ENCODE data around the gene OXNAD1.

Gene OXNAD1

DNA sequence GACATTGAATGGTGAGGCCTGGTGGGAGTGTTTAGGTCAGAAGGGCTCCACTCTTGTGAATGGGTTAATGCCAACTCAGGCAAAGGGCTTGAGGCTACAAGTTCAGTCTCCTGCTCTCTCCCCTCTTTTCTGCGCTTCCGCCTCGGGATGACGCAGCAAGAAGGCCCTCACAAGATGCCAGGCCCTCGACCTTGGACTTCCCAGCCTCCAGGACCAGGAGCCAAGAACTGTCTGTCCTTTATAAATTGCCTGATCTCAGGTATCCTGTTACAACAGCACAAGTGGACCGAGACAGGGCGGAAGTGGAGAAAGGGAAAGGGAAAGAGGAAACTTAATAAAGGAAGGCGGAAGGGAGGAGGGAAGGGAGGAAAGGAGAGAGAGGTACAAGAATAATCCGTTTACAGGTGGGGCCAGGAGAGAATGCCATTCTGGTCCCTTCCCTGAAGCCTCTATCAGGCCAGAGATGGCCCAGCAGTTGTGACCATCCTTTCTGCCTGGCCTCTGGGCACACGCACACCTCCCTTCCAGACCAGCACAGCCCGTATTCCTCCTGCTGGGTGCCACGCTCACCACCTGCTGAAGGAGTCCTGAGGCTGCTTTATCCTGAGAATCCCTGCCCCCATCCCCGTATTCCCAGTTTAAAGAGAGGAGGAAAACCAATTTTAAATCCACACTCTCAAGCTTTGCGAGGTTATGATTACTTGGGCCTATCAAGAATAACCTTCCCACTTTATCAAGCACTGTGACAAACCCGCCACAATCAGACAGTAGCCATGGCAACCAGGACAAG, 64.2 kb downstream of the OXNAD1 start:
- no peak for DNase-seq (ENCODE audit: low read depth, low spot score)

GRCh38 chr3:16329826-16330129, 64.8 kb downstream of the OXNAD1 start:
- DNase-seq (ENCODE audit: low read depth, low spot score), result no peak

GRCh38 chr3:16330351-16330750, 65.3 kb downstream of the OXNAD1 start:
- DNase-seq (ENCODE audit: low read depth, low spot score), result no peak

DNA sequence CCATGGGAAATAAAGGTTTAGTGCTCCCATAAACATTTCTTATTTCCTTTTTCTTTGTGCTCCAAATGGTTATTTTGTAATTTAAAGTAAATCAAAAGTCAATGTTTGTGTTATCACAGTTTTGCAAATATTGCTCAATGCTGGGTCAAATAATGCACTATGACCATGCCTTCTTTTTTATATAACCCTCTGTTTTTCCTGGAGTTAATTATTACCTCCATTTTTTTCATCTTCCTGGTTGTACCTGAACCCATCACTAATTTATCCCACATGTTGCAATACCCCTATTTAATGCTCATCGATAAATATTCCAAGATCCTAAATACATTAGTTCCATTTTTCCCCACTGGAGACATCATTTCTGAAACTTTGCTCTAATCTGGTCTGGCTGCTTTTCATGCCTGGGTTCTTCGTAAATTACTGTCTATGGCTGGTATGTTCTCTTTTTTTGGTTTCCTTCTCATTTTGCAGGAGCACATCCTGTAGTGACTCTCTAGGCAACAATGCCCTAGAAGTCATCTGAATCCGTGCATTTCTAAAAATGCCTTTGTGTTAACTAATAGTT, 66.4 kb downstream of the OXNAD1 start:
- DNase-seq (ENCODE audit: low read depth, low spot score), result no peak

DNA sequence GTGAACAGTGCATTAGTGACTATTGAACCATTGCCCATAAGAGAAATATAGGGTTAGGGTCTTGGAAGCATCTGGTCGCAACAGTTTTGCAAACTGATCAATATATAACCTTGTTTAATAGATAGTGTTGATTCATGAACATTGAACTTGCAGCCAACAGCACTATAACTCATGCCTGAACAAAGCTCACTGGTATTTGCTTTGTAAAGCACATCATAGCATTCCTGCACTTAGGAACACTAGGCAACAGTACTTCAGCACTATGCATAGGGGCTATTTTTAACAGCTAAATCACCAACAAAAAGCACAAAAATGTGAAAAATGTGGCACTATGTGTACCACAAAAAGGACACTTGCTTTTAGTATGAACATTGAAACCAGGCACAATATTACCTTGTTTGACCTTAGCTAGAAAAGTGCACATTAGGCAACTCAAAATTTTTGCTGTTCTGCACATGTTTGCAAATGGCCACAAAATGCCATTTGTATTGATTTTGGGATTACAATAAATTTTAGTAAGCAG, 68.0 kb downstream of the OXNAD1 start:
- no peak for DNase-seq (ENCODE audit: low read depth, low spot score)

DNA sequence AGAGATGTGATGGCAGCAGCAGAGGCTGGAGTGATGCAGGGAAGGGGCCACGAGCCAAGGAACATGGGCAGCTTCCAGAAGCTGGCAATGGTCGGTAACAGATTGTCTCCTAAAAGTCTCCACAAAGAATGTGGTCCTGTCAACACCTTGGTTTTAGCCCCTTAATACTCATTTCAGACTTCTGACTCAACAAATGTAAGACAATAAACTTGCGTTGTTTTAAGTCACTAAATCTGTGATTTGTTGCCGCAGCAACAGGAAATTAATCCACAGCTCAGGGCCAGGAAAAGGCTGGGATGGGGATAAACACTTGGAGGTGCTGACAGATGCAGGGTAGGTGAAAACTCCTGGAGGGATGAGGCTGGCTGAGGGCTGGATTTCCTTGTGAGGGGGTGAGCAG, 69.9 kb downstream of the OXNAD1 start:
- DNase-seq (ENCODE audit: low read depth, low spot score), result no peak

GRCh38 chr3:16335333-16335732, 70.3 kb downstream of the OXNAD1 start:
- no peak for DNase-seq (ENCODE audit: low read depth, low spot score)

- no peak for DNase-seq (ENCODE audit: low read depth, low spot score)
Observed at GRCh38 chr3:16335772-16336645, 71.0 kb downstream of the OXNAD1 start.

DNA sequence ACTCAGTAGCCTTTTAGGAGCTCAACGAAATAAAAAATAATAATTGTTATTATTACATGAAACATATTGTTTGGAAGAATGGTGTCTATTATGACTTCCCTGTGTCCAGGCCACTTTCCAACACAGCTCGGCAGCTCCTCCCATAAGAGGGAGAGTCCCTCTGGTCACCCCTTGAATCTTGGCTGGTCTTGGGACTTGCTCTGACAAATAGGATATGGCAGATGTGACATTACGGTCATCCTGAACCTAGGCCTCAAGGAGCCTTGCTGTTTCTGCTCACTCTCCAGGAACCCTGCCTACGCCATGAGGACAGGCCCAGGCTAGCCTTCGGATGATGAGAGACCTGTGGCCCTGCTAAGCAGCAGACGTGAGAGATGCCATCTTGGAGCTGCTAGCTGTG, 71.8 kb downstream of the OXNAD1 start:
- no peak for DNase-seq (ENCODE audit: low read depth, low spot score)

- DNase-seq (ENCODE audit: low read depth, low spot score), result no peak
Observed at GRCh38 chr3:16337856-16338540, 73.0 kb downstream of the OXNAD1 start.

DNA sequence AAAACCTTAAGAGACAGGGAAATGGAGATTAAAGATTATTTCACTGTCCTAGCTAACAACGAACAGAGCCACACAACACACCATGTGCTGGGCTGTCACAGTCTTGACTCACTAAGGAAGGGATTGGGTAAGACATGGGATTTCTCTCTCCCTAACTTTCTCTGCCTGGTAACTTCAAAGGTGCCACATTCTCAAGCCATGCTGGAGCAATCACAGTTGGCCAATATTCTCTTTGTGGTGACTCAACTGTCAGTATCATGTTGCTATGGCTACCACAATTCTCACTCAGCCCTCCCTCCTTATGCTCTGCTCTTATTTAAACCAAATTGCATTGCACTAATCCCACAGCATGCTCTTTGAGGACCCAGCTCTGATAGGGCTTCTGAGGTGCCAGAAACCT, 74.0 kb downstream of the OXNAD1 start:
- DNase-seq (ENCODE audit: low read depth, low spot score), result no peak

GRCh38 chr3:16343101-16343500, 78.1 kb downstream of the OXNAD1 start:
- no peak for DNase-seq (ENCODE audit: low read depth, low spot score)

DNA sequence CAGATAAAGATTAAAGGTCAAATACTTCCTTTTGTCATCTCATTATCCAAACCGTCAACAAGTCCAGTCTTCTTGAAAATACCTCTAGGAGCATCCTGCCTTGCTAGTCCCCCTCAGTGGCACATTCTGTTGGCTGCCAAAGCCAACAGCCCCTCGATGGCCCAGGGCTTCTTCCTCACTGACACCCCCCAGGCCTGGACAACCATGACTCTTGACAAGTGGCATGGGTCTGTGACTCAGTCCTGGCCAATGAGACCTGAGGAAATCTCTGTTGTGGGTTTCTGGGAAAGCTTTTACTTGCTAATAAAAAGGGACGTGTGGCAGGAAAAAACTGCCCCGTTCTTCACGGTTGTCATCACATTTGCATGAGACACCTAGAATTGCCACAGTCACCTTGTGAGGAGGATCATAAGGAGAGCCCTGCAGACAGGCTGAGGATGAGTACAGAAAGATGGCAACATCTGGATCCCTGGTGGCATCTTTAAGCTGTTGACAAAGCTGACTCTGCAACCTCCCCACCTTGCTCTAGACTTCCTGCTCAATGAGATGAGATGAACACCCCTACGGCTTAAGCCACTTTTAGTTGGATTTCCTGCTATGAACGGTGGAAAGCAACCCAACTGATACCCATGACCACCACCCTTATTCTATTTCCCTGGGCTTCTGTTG, 81.5 kb downstream of the OXNAD1 start:
- no peak for DNase-seq (ENCODE audit: low read depth, low spot score)

- DNase-seq (ENCODE audit: low read depth, low spot score), result no peak
Observed at GRCh38 chr3:16347548-16347947, 82.5 kb downstream of the OXNAD1 start.

DNA sequence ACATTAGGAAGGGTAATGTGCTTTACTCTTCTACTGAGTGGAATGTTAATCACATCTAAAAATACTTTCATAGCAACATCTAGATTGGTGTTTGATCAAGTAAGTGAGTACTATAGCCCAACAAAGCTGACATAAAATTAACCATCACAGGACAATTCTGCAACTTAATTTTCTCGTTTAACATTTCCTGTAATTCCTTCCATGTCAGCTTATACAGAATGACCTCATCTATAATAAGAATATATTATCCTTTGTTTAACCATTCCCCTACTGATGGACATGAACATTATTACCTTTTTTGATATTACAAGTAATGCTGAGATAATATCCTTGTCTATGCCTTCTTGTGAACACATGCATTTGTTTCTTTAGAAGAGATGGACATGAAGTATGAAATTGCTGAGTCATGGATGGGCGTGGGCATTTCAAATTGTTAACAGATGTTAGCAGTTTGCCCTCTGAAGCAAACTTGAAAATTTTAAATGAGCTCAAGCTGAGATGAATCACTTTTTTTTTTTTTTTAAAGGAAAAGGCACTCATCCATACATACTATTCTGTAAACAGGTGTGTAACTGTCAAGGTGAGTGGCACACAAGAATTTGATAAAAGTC, 85.1 kb downstream of the OXNAD1 start:
- no peak for DNase-seq (ENCODE audit: low read depth, low spot score)

DNA sequence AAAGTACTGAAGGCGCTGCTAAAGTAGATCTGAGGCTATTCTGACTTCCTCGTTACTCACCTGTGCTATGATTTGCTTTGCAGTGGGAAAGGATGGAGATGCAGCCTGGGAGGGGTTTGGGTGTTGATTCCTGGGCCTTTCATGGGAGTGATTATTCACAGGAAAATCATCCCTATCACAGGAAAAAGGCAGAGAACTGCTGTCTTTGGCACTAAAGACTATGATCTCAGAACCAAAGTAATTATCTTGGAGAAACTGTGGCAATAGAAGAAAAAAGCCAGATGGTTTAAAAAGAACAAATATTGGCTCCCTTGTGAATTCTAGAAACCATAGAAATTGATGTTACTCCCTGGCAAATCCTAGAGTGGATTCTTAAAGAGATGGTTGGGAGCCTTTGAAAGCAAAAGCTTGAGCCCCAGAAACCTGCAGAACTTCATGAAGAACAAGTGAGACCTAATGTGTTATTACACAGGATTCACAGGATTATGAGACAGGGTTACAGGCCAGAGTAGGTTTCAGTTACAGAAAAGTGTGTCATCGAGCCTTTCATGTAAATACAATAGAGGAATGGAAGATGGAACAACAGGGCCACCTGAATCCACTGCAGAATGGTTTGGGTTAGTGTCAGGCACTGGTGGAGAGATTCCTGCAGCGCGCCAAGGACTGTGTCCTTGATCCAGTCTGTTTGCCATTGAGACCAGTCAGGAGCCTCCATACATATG, 85.7 kb downstream of the OXNAD1 start:
- no peak for DNase-seq (ENCODE audit: low read depth, low spot score)

GRCh38 chr3:16352428-16352827, 87.4 kb downstream of the OXNAD1 start:
- DNase-seq (ENCODE audit: low read depth, low spot score), result no peak

DNA sequence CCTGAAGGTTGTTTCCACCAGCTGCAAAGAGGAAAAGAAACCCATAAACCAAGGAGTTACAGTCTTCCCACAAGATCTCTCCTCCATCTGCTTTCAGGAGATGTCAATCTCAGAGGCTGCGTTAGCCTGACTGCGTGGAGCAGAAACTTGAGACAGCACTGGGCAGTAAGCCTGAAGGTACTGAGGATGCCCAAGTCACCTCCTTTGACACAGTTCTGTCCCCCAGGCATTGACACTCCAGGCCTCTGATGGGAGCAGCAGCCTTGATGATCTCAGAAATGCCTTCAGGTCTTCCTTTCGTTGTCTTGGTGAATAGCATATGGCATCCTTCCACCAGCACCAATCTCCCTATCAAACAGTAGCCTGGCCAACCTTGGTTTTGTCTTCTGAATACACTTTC, 89.3 kb downstream of the OXNAD1 start:
- DNase-seq (ENCODE audit: low read depth, low spot score), result no peak

All from iPS DF 19.7 (cell line).